Endothelial cell of umbilical vein (primary cell): ENCODE data around the gene DEFB112. TPM values are rescaled to one million over a fixed set of nuclear protein-coding genes. Genes with fewer than 3 reads are reported as not detected.

Source experiments
- BruUV-seq: library from RNA; stranded (reverse); fragments of 400-500 nt; replicated peaks from 2 replicates; lab custom pipeline; 2021; lab: Mats Ljungman, UMichigan
- CTCF ChIA-PET: fragments of 300-600, 350-600 bp; sonication (Branson Sonifier 250); formaldehyde crosslinking; loops from one replicate; lab custom pipeline; 2021; ENCODE audit warnings: antibody characterized with exemption, inconsistent platforms; lab: Charles Lee
- POLR2A ChIA-PET: fragments of 300-600, 350-600 bp; sonication (Branson Sonifier 250); formaldehyde crosslinking; loops from one replicate; lab custom pipeline; 2021; ENCODE audit warnings: antibody characterized with exemption, inconsistent platforms; lab: Charles Lee
- DNase-seq: peaks from one replicate; pipeline ENCODE4 v3.0.0-alpha.2; 2011; ENCODE audit warnings: low read depth, low spot score
- FAIRE-seq: peaks from 2 replicates; lab custom pipeline; 2011; peaks lifted over from hg19 to GRCh38; lab: Jason Lieb, UNC
- H2AFZ ChIP-seq: 2 replicates; pipeline ENCODE4 v1.6.0; 2012; ENCODE audit warnings: low read depth, low read length, control low read depth, inconsistent platforms
- H3K27ac ChIP-seq: 2 replicates; pipeline ENCODE4 v1.5.1; 2011; ENCODE audit warnings: low read depth, mild to moderate bottlenecking, control low read depth, low read length, moderate library complexity; ENCODE audit not compliant: insufficient read depth
- H3K27me3 ChIP-seq, 2 experiments: 2 replicates each; pipeline versions ENCODE4 v1.6.0 to v1.6.1; 2011; ENCODE audit warnings: low read length in 2 of 2, mixed read lengths in 1 of 2; ENCODE audit not compliant: control insufficient read depth in 2 of 2, insufficient read depth in 2 of 2
- H3K36me3 ChIP-seq, 2 experiments: 2 replicates in 1 of 2; 3 replicates in 1 of 2; pipeline ENCODE4 v1.5.1; 2011; ENCODE audit warnings: low read length in 2 of 2, mild to moderate bottlenecking in 1 of 2, moderate library complexity in 1 of 2; ENCODE audit not compliant: control insufficient read depth in 2 of 2, insufficient read depth in 2 of 2; ENCODE audit errors: extremely low read depth in 1 of 2
- H3K4me1 ChIP-seq: 3 replicates; pipeline ENCODE4 v1.5.1; 2011; ENCODE audit warnings: mild to moderate bottlenecking, low read length; ENCODE audit not compliant: control insufficient read depth, insufficient read depth; ENCODE audit errors: extremely low read depth
- H3K4me2 ChIP-seq: 2 replicates; pipeline ENCODE4 v1.6.1; 2011; ENCODE audit warnings: low read length, control low read depth, mixed read lengths; ENCODE audit not compliant: insufficient read depth
- H3K4me3 ChIP-seq, 3 experiments: fragments of 200-600 bp in 1 of 3; sonication (generic), shearing (Covaris generic) in 1 of 3; replicated peaks in 1 of 3; 2 replicates each; pipeline ENCODE4 v1.5.1; 2011 to 2016; ENCODE audit warnings: control low read depth in 3 of 3, low read length in 3 of 3, mild to moderate bottlenecking in 2 of 3, inconsistent platforms in 1 of 3, low read depth in 1 of 3, moderate library complexity in 1 of 3; ENCODE audit not compliant: insufficient read depth in 1 of 3
- H3K79me2 ChIP-seq: 2 replicates; pipeline ENCODE4 v1.6.0; 2012; ENCODE audit warnings: low read length, inconsistent platforms; ENCODE audit not compliant: control insufficient read depth, insufficient read depth
- H3K9ac ChIP-seq: replicated peaks from 2 replicates; pipeline ENCODE3; 2011; ENCODE audit warnings: low read length, control low read depth; ENCODE audit not compliant: insufficient read depth; ENCODE audit errors: extremely low read depth
- H3K9me1 ChIP-seq: replicated peaks from 3 replicates; pipeline ENCODE4 v1.6.0; 2011; ENCODE audit warnings: mild to moderate bottlenecking, low read length; ENCODE audit not compliant: control insufficient read depth, insufficient read depth; ENCODE audit errors: extremely low read depth
- H3K9me3 ChIP-seq: replicated peaks from 2 replicates; pipeline ENCODE4 v1.5.1; 2012; ENCODE audit warnings: low read length, inconsistent platforms; ENCODE audit not compliant: control insufficient read depth, insufficient read depth
- H4K20me1 ChIP-seq: replicated peaks from 2 replicates; pipeline ENCODE3; 2011; ENCODE audit warnings: mild to moderate bottlenecking, low read length; ENCODE audit not compliant: control insufficient read depth, insufficient read depth; ENCODE audit errors: extremely low read depth
- EZH2 ChIP-seq: IDR thresholded peaks from 2 replicates; pipeline ENCODE4 v1.6.1; 2012; ENCODE audit warnings: borderline replicate concordance, low read depth, mild to moderate bottlenecking, moderate library complexity, low read length, inconsistent platforms; ENCODE audit not compliant: severe bottlenecking
- FOS ChIP-seq: IDR thresholded peaks from 2 replicates; pipeline ENCODE4 v1.6.1; 2011; ENCODE audit warnings: mild to moderate bottlenecking, low read length, moderate library complexity, borderline replicate concordance; ENCODE audit not compliant: insufficient read depth
- GATA2 ChIP-seq: IDR thresholded peaks from 2 replicates; pipeline ENCODE4 v1.7.0; 2011; ENCODE audit warnings: low read depth, mild to moderate bottlenecking, moderate library complexity, mixed read lengths, low read length; ENCODE audit not compliant: insufficient read length, insufficient read depth
- MYC ChIP-seq: IDR thresholded peaks from one replicate; pipeline ENCODE4 v1.6.1; 2011; ENCODE audit warnings: mild to moderate bottlenecking, low read depth, low read length
- POLR2AphosphoS5 ChIP-seq: IDR thresholded peaks from 2 replicates; pipeline ENCODE4 v1.6.1; 2012; ENCODE audit warnings: low read depth, mild to moderate bottlenecking, control low read depth, low read length, moderate library complexity; ENCODE audit not compliant: insufficient read depth
- dilution Hi-C: fragments of 300-500 bp; cut with MboI; formaldehyde crosslinking; loops from one replicate; pipeline ENCODE4 v1.15.0; 2019; ENCODE audit warnings: low sequenced_read_pairs; ENCODE audit not compliant: extremely low pct_ligation_motif_present
- intact Hi-C: fragments of 100-400 bp; cut with micrococcal nuclease; formaldehyde crosslinking; loops from one replicate; pipeline ENCODE4 v1.10.0; 2022
- polyA plus RNA-seq, 4 experiments: library from polyadenylated mRNA; depleted of rRNA in 3 of 4; stranded (reverse) in 3 of 4; unstranded in 1 of 4; fragments of >200 nt; gene quantifications; 2 replicates each; pipeline versions ENCODE4 v1.2.1 to v1.2.3, GENCODE V29; 2011 to 2012; ENCODE audit warnings: missing spikeins in 1 of 4
- total RNA-seq: library from RNA; stranded (reverse); gene quantifications from 2 replicates; pipeline ENCODE4 v1.2.3, GENCODE V29; 2021
- TF ChIP-seq, protein P1 (sequence below), 2 donors: IDR thresholded peaks; 1 replicate in 1 of 2; 2 replicates in 1 of 2; pipeline ENCODE4 v1.5.1; 2011; ENCODE audit warnings: low read length in 2 of 2, mild to moderate bottlenecking in 2 of 2, moderate library complexity in 2 of 2, control low read depth in 1 of 2, inconsistent platforms in 1 of 2, low read depth in 1 of 2; ENCODE audit not compliant: insufficient read depth in 1 of 2; ENCODE audit errors: extremely low read depth in 1 of 2
- TF ChIP-seq, protein P2 (sequence below): IDR thresholded peaks from 2 replicates; pipeline ENCODE4 v1.6.1; 2011; ENCODE audit not compliant: insufficient read depth, insufficient read length

DEFB112 gene
- total and polyA plus RNA-seq, 2 donors (not counting 3 experiments of a cell fraction or from before 2014, with no cell fraction given) = not detected

DNA sequence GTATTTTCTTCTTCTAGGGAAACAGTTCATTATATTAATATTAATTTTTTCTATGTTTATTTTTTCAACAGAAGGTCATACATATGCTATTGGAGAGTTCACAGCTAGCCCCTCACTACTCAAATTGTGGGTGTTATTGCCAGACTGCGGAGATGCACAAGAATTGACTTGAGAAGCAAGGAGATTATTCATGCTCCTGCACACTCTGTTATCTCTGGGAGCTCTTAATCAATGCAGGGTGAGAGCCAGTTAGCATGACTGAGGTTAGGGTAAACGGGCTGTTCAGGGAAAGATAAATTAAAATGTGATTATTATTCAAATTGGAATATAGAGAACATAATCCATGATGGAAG, 48.9 kb upstream of the DEFB112 start:
- Histone ChIP-seq H3K27me3 (no peaks in the 10 kb centered on the region), H3K9ac (no peak overlapping the region), H3K27ac (no peak overlapping the region), H3K36me3 (no peaks in the 10 kb centered on the region), H3K9me3 (peaks cover 2% of the 10 kb centered on the region), H3K79me2 (no peaks in the 10 kb centered on the region), H3K4me1 (no peaks in the 10 kb centered on the region), H3K4me2 (no peak overlapping the region), H3K9me1 (no peaks in the 10 kb centered on the region), H4K20me1 (no peaks in the 10 kb centered on the region), H3K4me3 (no peak overlapping the region), H2AFZ (no peak overlapping the region)
- DNase-seq (no peak), FAIRE-seq (no peak)
- CTCF ChIA-PET = no interaction called here
- intact Hi-C loops = no loop called here
- dilution Hi-C loops = no loop called here
- no TSS peak for BruUV-seq
- TF ChIP-seq FOS (no peak), POLR2AphosphoS5 (no peak), GATA2 (no peak), EZH2 (no peak), MYC (no peak)
- TF ChIP-seq, protein P1, sequence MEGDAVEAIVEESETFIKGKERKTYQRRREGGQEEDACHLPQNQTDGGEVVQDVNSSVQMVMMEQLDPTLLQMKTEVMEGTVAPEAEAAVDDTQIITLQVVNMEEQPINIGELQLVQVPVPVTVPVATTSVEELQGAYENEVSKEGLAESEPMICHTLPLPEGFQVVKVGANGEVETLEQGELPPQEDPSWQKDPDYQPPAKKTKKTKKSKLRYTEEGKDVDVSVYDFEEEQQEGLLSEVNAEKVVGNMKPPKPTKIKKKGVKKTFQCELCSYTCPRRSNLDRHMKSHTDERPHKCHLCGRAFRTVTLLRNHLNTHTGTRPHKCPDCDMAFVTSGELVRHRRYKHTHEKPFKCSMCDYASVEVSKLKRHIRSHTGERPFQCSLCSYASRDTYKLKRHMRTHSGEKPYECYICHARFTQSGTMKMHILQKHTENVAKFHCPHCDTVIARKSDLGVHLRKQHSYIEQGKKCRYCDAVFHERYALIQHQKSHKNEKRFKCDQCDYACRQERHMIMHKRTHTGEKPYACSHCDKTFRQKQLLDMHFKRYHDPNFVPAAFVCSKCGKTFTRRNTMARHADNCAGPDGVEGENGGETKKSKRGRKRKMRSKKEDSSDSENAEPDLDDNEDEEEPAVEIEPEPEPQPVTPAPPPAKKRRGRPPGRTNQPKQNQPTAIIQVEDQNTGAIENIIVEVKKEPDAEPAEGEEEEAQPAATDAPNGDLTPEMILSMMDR (IDR thresholded peaks at IDR 0.05; ENCODE audit: extremely low read depth in 1 of 2, insufficient read depth in 1 of 2, low read depth in 1 of 2, low read length in 2 of 2) = no peak
- TF ChIP-seq, protein P2, sequence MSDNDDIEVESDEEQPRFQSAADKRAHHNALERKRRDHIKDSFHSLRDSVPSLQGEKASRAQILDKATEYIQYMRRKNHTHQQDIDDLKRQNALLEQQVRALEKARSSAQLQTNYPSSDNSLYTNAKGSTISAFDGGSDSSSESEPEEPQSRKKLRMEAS = no peak
- POLR2A ChIA-PET = no interaction called here
